ENCODE results near the gene MMD. TPM values are rescaled to one million over a fixed set of nuclear protein-coding genes. Genes with fewer than 3 reads are reported as not detected.
"Not testable (repeated sequence)": the region's sequence is repeated elsewhere in the genome, so short reads cannot be mapped to it uniquely, and the experiment has no call there.

Gene MMD
- total RNA-seq, 1 experiment from 2014 or later, result 6.8 TPM

DNA sequence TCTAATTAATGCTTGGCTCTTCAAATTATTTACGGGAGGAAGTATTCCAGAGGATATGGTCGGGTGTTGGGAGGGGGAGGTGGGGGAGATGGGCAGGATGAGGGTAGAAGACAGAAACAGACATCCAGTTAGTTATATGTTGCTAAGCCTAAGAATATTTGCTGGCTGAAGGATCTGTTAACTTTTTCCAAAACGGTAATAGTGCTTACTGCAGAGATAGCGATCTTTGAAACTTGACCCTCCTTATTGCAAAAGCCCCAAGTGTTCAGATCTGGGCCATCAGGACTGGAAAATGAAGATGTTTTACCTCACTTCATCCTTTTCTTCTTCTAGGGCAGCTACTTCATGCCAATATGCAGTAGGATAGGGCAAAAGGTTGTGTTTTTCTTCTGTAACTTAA, 27.0 kb upstream of the MMD start:
- no peak overlapping the region for H3K4me3 ChIP-seq
- DNase-seq, result no peak
- no peaks in the 10 kb centered on the region for H3K9me3 ChIP-seq
- H3K36me3 ChIP-seq, result no peaks in the 10 kb centered on the region
- H3K27me3 ChIP-seq, result no peaks in the 10 kb centered on the region; the same call in 1 of the 2 replicates

- no peak overlapping the region for H3K4me3 ChIP-seq
- no peaks in the 10 kb centered on the region for H3K36me3 ChIP-seq
- H3K9me3 ChIP-seq, result no peaks in the 10 kb centered on the region
- DNase-seq, result no peak
- H3K27me3 ChIP-seq, result no peaks in the 10 kb centered on the region; the same call in 1 of the 2 replicates
Observed at GRCh38 chr17:55446581-55447205, 25.1 kb upstream of the MMD start.

DNA sequence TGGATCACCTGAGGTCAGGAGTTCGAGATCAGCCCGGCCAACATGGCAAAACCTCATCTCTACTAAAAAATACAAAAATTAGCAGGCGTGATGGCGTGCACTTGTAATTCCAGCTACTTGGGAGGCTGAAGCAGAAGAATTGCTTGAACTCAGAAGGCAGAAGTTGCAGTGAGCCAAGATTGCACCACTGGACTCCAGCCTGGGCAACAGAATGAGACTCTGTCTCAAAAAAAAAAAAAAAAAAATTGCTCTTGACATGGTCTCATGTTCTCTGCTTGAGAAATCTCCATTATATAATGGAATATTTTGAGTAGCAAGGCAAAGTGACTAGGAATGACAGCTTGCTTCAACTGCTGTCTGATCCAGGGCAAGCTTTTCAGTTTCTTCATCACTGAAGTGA, 24.4 kb upstream of the MMD start:
- not testable (repeated sequence) for DNase-seq, H3K27me3 ChIP-seq, H3K9me3 ChIP-seq, H3K36me3 ChIP-seq, H3K4me3 ChIP-seq

- Histone ChIP-seq H3K4me3 (no peak overlapping the region), H3K36me3 (no peaks in the 10 kb centered on the region), H3K27me3 (no peaks in the 10 kb centered on the region; the same call in 1 of the 2 replicates), H3K9me3 (no peaks in the 10 kb centered on the region)
- no peak for DNase-seq
Observed at GRCh38 chr17:55444471-55445441, 23.1 kb upstream of the MMD start.

GRCh38 chr17:55443904-55444303, 22.3 kb upstream of the MMD start:
- no peak for DNase-seq
- Histone ChIP-seq H3K9me3 (no peaks in the 10 kb centered on the region), H3K4me3 (no peak overlapping the region), H3K27me3 (no peaks in the 10 kb centered on the region; the same call in 1 of the 2 replicates), H3K36me3 (no peaks in the 10 kb centered on the region)

- no peak for DNase-seq
- no peaks in the 10 kb centered on the region for H3K9me3 ChIP-seq
- H3K27me3 ChIP-seq, result no peaks in the 10 kb centered on the region; the same call in 1 of the 2 replicates
- no peaks in the 10 kb centered on the region for H3K36me3 ChIP-seq
- H3K4me3 ChIP-seq, result no peak overlapping the region
Observed at GRCh38 chr17:55442953-55443683, 21.5 kb upstream of the MMD start.

DNA sequence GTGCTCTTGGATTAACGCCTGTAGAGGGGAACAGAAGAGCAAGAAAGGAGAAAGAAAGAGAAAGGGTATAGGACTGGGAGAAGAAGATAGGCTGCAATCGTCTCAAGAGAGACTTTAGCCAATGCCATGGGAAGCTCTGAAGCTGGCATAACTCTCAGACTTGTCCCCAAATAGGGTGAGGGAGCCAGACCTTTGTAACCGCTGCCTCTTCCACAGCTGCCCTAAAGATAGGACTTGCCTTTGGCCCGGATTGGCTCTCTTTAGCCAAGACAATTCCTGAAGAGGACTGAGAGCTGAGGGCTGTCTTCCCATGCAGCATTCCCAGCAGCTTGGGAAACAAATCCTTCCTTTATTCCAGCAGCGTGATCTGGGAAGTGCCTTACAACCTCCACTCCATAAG, 20.8 kb upstream of the MMD start:
- H3K9me3 ChIP-seq, result no peaks in the 10 kb centered on the region
- H3K4me3 ChIP-seq, result no peak overlapping the region
- no peak for DNase-seq
- H3K27me3 ChIP-seq, result no peaks in the 10 kb centered on the region; the same call in 1 of the 2 replicates
- H3K36me3 ChIP-seq, result no peaks in the 10 kb centered on the region

DNA sequence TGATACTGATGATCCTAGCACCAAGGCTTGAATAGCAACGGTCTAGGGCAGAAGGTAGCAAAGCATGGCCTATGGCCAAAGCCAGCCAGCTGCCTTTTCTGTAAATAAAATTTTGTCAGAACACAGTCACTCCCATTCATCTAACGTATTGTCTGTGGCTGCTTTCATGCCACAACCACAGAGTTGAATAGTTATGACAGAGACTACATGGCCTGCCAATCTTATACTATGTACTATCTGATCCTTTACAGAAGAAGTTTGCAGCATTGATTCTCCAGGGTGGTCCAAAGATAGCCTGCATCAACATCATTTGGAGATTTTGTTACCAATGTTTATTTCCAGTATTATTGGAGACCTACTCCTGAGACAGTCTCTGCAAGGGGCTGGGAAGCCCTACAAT, 19.9 kb upstream of the MMD start:
- Histone ChIP-seq H3K27me3 (no peaks in the 10 kb centered on the region; the same call in 1 of the 2 replicates), H3K36me3 (no peaks in the 10 kb centered on the region), H3K9me3 (no peaks in the 10 kb centered on the region), H3K4me3 (no peak overlapping the region)
- no peak for DNase-seq

DNA sequence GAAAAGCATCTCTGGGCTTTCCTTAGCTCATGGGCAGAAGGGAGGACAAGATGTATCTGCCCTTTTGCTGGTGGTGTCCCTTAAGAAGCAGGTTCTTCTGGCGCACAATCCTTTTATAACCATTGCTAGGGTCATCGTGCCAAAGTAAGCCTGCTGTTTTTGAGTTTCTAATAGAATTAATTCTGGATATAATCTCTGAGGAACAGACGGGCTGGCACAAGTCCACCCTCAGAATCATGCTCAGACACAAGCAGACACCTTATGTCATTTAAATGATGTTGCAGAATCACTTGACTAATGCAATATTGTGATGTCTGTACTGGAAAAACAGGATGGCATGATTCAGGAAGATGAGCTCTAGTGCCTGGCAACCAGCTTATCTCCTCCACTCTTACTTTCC, 18.8 kb upstream of the MMD start:
- no peak for DNase-seq

DNA sequence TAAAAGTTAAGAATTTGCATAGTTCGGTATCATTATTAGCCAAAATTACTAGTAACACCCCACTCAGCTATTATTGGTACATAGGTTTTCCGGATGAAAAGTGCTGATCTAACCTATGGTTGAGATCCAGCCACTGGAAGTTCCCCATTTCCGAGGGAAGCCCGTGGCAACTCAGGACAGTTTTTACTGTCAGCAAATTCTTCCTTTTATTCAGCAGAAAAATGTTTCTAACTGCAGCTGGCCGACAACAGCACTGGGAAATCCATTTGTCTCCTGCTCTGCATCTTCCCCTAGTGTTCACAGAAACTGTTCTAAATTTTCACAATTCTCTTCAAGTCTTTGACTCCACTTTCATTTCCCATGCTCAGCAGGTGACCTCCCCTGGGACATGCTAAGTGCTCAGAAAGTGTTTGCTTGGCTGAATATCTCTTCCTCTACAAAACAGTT, 15.5 kb upstream of the MMD start:
- H3K9me3 ChIP-seq, result no peaks in the 10 kb centered on the region
- H3K27me3 ChIP-seq, result no peaks in the 10 kb centered on the region
- no peaks in the 10 kb centered on the region for H3K36me3 ChIP-seq
- DNase-seq, result no peak
- H3K4me3 ChIP-seq, result no peak overlapping the region

More for the DNA sequence above, 18.8 kb upstream of the MMD start:
- Histone ChIP-seq H3K27me3 (no peaks in the 10 kb centered on the region), H3K9me3 (no peaks in the 10 kb centered on the region), H3K4me3 (no peak overlapping the region), H3K36me3 (no peaks in the 10 kb centered on the region)

DNA sequence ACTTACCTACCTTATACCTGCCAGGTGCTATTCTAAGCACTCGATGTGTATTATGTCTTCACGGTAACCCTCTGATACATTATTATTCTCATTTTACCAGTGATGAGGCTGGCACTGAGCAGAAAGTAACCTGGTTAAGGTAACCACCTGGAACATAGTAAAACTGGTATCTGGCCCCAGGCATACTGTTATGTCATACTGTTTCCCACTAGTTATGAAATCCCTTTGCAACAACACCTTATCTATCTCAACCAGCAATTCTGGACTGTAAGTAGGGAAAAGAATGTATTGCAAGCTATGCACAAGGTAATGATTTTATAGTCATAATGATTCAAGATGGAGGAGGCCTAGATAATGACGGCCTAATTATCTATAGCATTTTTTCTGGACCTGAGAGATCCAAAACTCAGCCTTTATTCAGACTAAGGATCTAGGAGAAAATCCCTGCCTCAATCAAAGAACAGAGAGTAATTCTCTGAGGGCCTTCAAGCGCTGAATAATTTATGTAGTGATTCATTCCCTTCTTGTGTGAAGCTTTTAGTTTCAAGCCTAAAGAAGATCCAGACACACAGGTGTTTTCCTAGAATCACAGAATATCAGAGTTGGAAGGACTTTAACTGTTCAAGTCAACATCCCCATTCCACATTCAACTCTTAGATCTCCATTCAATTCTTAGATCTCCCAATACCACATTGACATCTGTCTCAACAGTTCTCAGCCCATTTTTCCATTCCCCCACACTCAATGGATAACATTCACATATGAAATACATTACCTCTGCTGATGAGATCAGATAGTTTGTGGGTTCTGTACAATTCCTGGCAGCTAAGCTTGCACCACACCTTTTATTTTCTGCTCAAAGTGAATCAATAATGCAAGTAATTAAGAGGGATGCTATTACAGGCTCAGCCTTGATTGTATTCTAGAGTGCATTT, 14.9 kb upstream of the MMD start:
- Histone ChIP-seq H3K4me3 (no peak overlapping the region), H3K9me3 (no peaks in the 10 kb centered on the region), H3K27me3 (no peaks in the 10 kb centered on the region), H3K36me3 (no peaks in the 10 kb centered on the region)
- DNase-seq, result no peak

GRCh38 chr17:55435408-55435807, 13.8 kb upstream of the MMD start:
- Histone ChIP-seq H3K27me3 (no peaks in the 10 kb centered on the region), H3K4me3 (no peak overlapping the region), H3K9me3 (no peaks in the 10 kb centered on the region), H3K36me3 (no peaks in the 10 kb centered on the region)
- no peak for DNase-seq

GRCh38 chr17:55434721-55435120, 13.1 kb upstream of the MMD start:
- H3K4me3 ChIP-seq, result no peak overlapping the region
- H3K27me3 ChIP-seq, result no peaks in the 10 kb centered on the region
- H3K9me3 ChIP-seq, result no peaks in the 10 kb centered on the region
- DNase-seq, result no peak
- no peaks in the 10 kb centered on the region for H3K36me3 ChIP-seq

DNA sequence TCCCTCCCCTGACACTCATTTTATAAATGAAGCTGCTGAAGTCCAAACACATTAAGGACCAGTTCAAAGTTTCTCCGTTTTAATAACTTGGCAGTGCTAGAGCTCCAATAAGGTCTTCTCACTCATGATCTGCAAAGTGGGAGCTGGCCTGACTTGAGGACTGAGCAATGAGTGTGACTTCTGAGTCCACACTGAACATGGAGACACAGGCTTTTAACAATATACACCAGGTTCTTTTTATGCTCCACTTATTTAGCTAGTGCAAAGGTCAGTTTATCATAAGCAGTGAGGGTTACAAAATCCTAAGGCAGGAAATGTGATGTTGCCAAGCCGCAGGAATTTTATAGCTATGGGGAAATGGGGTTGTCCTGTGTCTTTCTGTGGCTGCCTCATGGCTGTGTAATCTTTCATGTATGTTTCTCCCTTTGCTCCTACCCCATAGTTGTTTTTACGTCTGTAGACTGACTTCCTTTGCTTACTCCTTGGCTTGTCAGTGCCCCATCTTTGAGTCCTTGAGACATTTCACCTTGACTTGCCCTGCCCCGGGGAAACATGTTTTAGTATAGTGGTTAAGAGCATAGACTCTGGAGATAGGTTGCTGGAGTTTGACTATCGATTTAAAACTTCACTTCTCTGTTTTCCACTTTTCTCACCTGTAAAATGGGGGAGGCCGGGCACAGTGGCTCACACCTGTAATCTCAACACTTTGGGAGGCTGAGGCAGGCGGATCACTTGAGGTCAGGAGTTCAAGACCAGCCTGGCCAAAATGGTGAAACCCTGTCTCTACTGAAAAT, 12.2 kb upstream of the MMD start:
- no peaks in the 10 kb centered on the region for H3K36me3 ChIP-seq
- no peaks in the 10 kb centered on the region for H3K27me3 ChIP-seq
- no peaks in the 10 kb centered on the region for H3K9me3 ChIP-seq
- DNase-seq, result peak; percentile 85
- no peak overlapping the region for H3K4me3 ChIP-seq

DNA sequence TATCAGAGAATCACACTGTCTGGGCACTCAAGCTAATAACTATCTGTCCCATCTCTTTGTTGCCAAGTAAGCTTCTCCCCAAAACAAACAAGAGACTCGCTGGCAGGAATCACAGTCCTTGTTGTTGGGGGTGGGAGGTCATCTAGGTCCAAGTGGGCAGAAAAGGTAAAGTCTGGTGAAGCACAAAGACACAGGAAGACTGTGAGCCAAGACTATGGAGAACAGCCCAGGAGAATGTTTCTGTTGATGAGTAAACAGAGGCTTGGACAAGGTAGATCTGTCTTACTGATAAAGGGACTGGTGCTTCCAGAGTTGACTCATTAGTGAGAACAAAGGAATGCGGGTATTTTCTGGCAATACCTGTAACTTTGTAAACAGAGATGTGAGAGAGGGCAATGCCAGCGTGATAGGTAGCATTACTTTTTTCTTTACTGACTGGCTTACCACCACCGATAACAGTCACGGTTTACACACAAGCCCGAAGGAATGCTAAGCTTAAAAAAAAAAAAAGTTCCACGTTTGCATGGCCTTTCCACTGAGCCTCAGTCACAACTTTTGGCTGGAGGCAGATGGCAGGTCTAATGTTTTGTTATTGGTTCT, 11.5 kb upstream of the MMD start:
- no peaks in the 10 kb centered on the region for H3K27me3 ChIP-seq
- no peak overlapping the region for H3K4me3 ChIP-seq
- no peak for DNase-seq
- no peaks in the 10 kb centered on the region for H3K9me3 ChIP-seq
- no peaks in the 10 kb centered on the region for H3K36me3 ChIP-seq
